Endothelial cell of umbilical vein (primary cell): ENCODE results near the gene UGT8. TPM values are rescaled to one million over a fixed set of nuclear protein-coding genes. Genes with fewer than 3 reads are reported as not detected.

Source experiments
- BruUV-seq: library from RNA; stranded (reverse); fragments of 400-500 nt; replicated peaks from 2 replicates; lab custom pipeline; 2021; lab: Mats Ljungman, UMichigan
- CTCF ChIA-PET: fragments of 300-600, 350-600 bp; sonication (Branson Sonifier 250); formaldehyde crosslinking; loops from one replicate; lab custom pipeline; 2021; ENCODE audit warnings: antibody characterized with exemption, inconsistent platforms; lab: Charles Lee
- POLR2A ChIA-PET: fragments of 300-600, 350-600 bp; sonication (Branson Sonifier 250); formaldehyde crosslinking; loops from one replicate; lab custom pipeline; 2021; ENCODE audit warnings: antibody characterized with exemption, inconsistent platforms; lab: Charles Lee
- DNase-seq: peaks from one replicate; pipeline ENCODE4 v3.0.0-alpha.2; 2011; ENCODE audit warnings: low read depth, low spot score
- FAIRE-seq: peaks from 2 replicates; lab custom pipeline; 2011; peaks lifted over from hg19 to GRCh38; lab: Jason Lieb, UNC
- H2AFZ ChIP-seq: 2 replicates; pipeline ENCODE4 v1.6.0; 2012; ENCODE audit warnings: low read depth, low read length, control low read depth, inconsistent platforms
- H3K27ac ChIP-seq: 2 replicates; pipeline ENCODE4 v1.5.1; 2011; ENCODE audit warnings: low read depth, mild to moderate bottlenecking, control low read depth, low read length, moderate library complexity; ENCODE audit not compliant: insufficient read depth
- H3K27me3 ChIP-seq, 2 experiments: 2 replicates each; pipeline versions ENCODE4 v1.6.0 to v1.6.1; 2011; ENCODE audit warnings: low read length in 2 of 2, mixed read lengths in 1 of 2; ENCODE audit not compliant: control insufficient read depth in 2 of 2, insufficient read depth in 2 of 2
- H3K36me3 ChIP-seq, 2 experiments: 2 replicates in 1 of 2; 3 replicates in 1 of 2; pipeline ENCODE4 v1.5.1; 2011; ENCODE audit warnings: low read length in 2 of 2, mild to moderate bottlenecking in 1 of 2, moderate library complexity in 1 of 2; ENCODE audit not compliant: control insufficient read depth in 2 of 2, insufficient read depth in 2 of 2; ENCODE audit errors: extremely low read depth in 1 of 2
- H3K4me1 ChIP-seq: 3 replicates; pipeline ENCODE4 v1.5.1; 2011; ENCODE audit warnings: mild to moderate bottlenecking, low read length; ENCODE audit not compliant: control insufficient read depth, insufficient read depth; ENCODE audit errors: extremely low read depth
- H3K4me2 ChIP-seq: 2 replicates; pipeline ENCODE4 v1.6.1; 2011; ENCODE audit warnings: low read length, control low read depth, mixed read lengths; ENCODE audit not compliant: insufficient read depth
- H3K4me3 ChIP-seq, 3 experiments: fragments of 200-600 bp in 1 of 3; sonication (generic), shearing (Covaris generic) in 1 of 3; replicated peaks in 1 of 3; 2 replicates each; pipeline ENCODE4 v1.5.1; 2011 to 2016; ENCODE audit warnings: control low read depth in 3 of 3, low read length in 3 of 3, mild to moderate bottlenecking in 2 of 3, inconsistent platforms in 1 of 3, low read depth in 1 of 3, moderate library complexity in 1 of 3; ENCODE audit not compliant: insufficient read depth in 1 of 3
- H3K79me2 ChIP-seq: 2 replicates; pipeline ENCODE4 v1.6.0; 2012; ENCODE audit warnings: low read length, inconsistent platforms; ENCODE audit not compliant: control insufficient read depth, insufficient read depth
- H3K9ac ChIP-seq: replicated peaks from 2 replicates; pipeline ENCODE3; 2011; ENCODE audit warnings: low read length, control low read depth; ENCODE audit not compliant: insufficient read depth; ENCODE audit errors: extremely low read depth
- H3K9me1 ChIP-seq: replicated peaks from 3 replicates; pipeline ENCODE4 v1.6.0; 2011; ENCODE audit warnings: mild to moderate bottlenecking, low read length; ENCODE audit not compliant: control insufficient read depth, insufficient read depth; ENCODE audit errors: extremely low read depth
- H3K9me3 ChIP-seq: replicated peaks from 2 replicates; pipeline ENCODE4 v1.5.1; 2012; ENCODE audit warnings: low read length, inconsistent platforms; ENCODE audit not compliant: control insufficient read depth, insufficient read depth
- H4K20me1 ChIP-seq: replicated peaks from 2 replicates; pipeline ENCODE3; 2011; ENCODE audit warnings: mild to moderate bottlenecking, low read length; ENCODE audit not compliant: control insufficient read depth, insufficient read depth; ENCODE audit errors: extremely low read depth
- CTCF ChIP-seq, 2 donors: IDR thresholded peaks; 1 replicate in 1 of 2; 2 replicates in 1 of 2; pipeline ENCODE4 v1.5.1; 2011; ENCODE audit warnings: low read length in 2 of 2, mild to moderate bottlenecking in 2 of 2, moderate library complexity in 2 of 2, control low read depth in 1 of 2, inconsistent platforms in 1 of 2, low read depth in 1 of 2; ENCODE audit not compliant: insufficient read depth in 1 of 2; ENCODE audit errors: extremely low read depth in 1 of 2
- EZH2 ChIP-seq: IDR thresholded peaks from 2 replicates; pipeline ENCODE4 v1.6.1; 2012; ENCODE audit warnings: borderline replicate concordance, low read depth, mild to moderate bottlenecking, moderate library complexity, low read length, inconsistent platforms; ENCODE audit not compliant: severe bottlenecking
- FOS ChIP-seq: IDR thresholded peaks from 2 replicates; pipeline ENCODE4 v1.6.1; 2011; ENCODE audit warnings: mild to moderate bottlenecking, low read length, moderate library complexity, borderline replicate concordance; ENCODE audit not compliant: insufficient read depth
- GATA2 ChIP-seq: IDR thresholded peaks from 2 replicates; pipeline ENCODE4 v1.7.0; 2011; ENCODE audit warnings: low read depth, mild to moderate bottlenecking, moderate library complexity, mixed read lengths, low read length; ENCODE audit not compliant: insufficient read length, insufficient read depth
- JUN ChIP-seq: IDR thresholded peaks from 2 replicates; pipeline ENCODE4 v1.6.1; 2011; ENCODE audit warnings: borderline replicate concordance, low read depth; ENCODE audit not compliant: insufficient read length, insufficient read depth
- MAX ChIP-seq: IDR thresholded peaks from 2 replicates; pipeline ENCODE4 v1.6.1; 2011; ENCODE audit not compliant: insufficient read depth, insufficient read length
- MYC ChIP-seq: IDR thresholded peaks from one replicate; pipeline ENCODE4 v1.6.1; 2011; ENCODE audit warnings: mild to moderate bottlenecking, low read depth, low read length
- POLR2A ChIP-seq: IDR thresholded peaks from 2 replicates; pipeline ENCODE4 v1.6.1; 2012; ENCODE audit warnings: low read depth, mild to moderate bottlenecking, control low read depth, low read length
- dilution Hi-C: fragments of 300-500 bp; cut with MboI; formaldehyde crosslinking; loops from one replicate; pipeline ENCODE4 v1.15.0; 2019; ENCODE audit warnings: low sequenced_read_pairs; ENCODE audit not compliant: extremely low pct_ligation_motif_present
- intact Hi-C: fragments of 100-400 bp; cut with micrococcal nuclease; formaldehyde crosslinking; loops from one replicate; pipeline ENCODE4 v1.10.0; 2022
- polyA plus RNA-seq, 4 experiments: library from polyadenylated mRNA; depleted of rRNA in 3 of 4; stranded (reverse) in 3 of 4; unstranded in 1 of 4; fragments of >200 nt; gene quantifications; 2 replicates each; pipeline versions ENCODE4 v1.2.1 to v1.2.3, GENCODE V29; 2011 to 2012; ENCODE audit warnings: missing spikeins in 1 of 4
- total RNA-seq: library from RNA; stranded (reverse); gene quantifications from 2 replicates; pipeline ENCODE4 v1.2.3, GENCODE V29; 2021

The UGT8 gene
- total and polyA plus RNA-seq, 2 donors (not counting 3 experiments of a cell fraction or from before 2014, with no cell fraction given) = 0.11 TPM; not detected in 1

- no peak overlapping the region for H3K9ac ChIP-seq
- no peaks in the 10 kb centered on the region for H3K9me3 ChIP-seq
- H3K4me2 ChIP-seq = no peak overlapping the region
- intact Hi-C loops = no loop called here
- no peaks in the 10 kb centered on the region for H3K27me3 ChIP-seq
- no peaks in the 10 kb centered on the region for H4K20me1 ChIP-seq
- H3K4me1 ChIP-seq = no peaks in the 10 kb centered on the region
- ChIA-PET POLR2A (no interaction called here), CTCF (no interaction called here)
- H3K79me2 ChIP-seq = no peaks in the 10 kb centered on the region
- FAIRE-seq (no peak), DNase-seq (no peak)
- no peaks in the 10 kb centered on the region for H3K9me1 ChIP-seq
- no peak overlapping the region for H3K4me3 ChIP-seq
- no peaks in the 10 kb centered on the region for H3K36me3 ChIP-seq
- no peak overlapping the region for H3K27ac ChIP-seq
- BruUV-seq = no TSS peak
- no peak for TF ChIP-seq POLR2A
- no peak for TF ChIP-seq CTCF (IDR thresholded peaks at IDR 0.05; ENCODE audit: extremely low read depth in 1 of 2, insufficient read depth in 1 of 2, low read depth in 1 of 2, low read length in 2 of 2)
- no peak for TF ChIP-seq GATA2
- no peak for TF ChIP-seq MYC
- TF ChIP-seq JUN = no peak
- no peak for TF ChIP-seq FOS
- TF ChIP-seq MAX = no peak
- TF ChIP-seq EZH2 = no peak
- H2AFZ ChIP-seq = no peak overlapping the region
- dilution Hi-C loops = no loop called here
Observed at GRCh38 chr4:114636192-114636935, 37.8 kb downstream of the UGT8 start.
